ENCODE measurements around the gene EPHA5.

- TF ChIP-seq CTCF (IDR thresholded peaks at IDR 0.05), result no peak
- no peak for TF ChIP-seq POLR2A (IDR thresholded peaks at IDR 0.05)
These were observed 109.1 kb downstream of the EPHA5 start for GRCh38 chr4:65561164-65561563.
